Ovary (tissue), 9 donors: ENCODE data around the gene PLAU. TPM values are rescaled to one million over a fixed set of nuclear protein-coding genes. Genes with fewer than 3 reads are reported as not detected.

Experiments used
- DNase-seq, 5 donors: peaks; one replicate each; pipeline ENCODE4 v3.0.0-alpha.2; 2019 to 2020
- H3K27ac ChIP-seq, 2 donors: fragments of 200-600 bp; one replicate each; pipeline versions ENCODE4 v1.5.1 to v1.8.0; 2019 to 2022
- H3K27me3 ChIP-seq: fragments of 200-600 bp; one replicate; pipeline ENCODE4 v1.8.0; 2022
- H3K36me3 ChIP-seq: fragments of 200-600 bp; sonication (generic); one replicate; pipeline ENCODE4 v1.5.1; 2019
- H3K4me1 ChIP-seq: one replicate; pipeline ENCODE4 v1.8.1; 2013; ENCODE audit warnings: mild to moderate bottlenecking, moderate library complexity; ENCODE audit not compliant: insufficient read depth
- H3K4me3 ChIP-seq: fragments of 200-600 bp; sonication (generic); one replicate; pipeline ENCODE4 v1.5.1; 2017
- H3K9me3 ChIP-seq, 2 donors: fragments of 200-600 bp in 1 of 2; sonication (generic) in 1 of 2; one replicate each; pipeline versions ENCODE4 v1.5.1 to v1.8.1; 2013 to 2019; ENCODE audit warnings: mild to moderate bottlenecking in 1 of 2, moderate library complexity in 1 of 2
- EP300 ChIP-seq: sonication (generic); formaldehyde crosslinking; IDR thresholded peaks from one replicate; pipeline ENCODE4 v1.6.1; 2017; ENCODE audit warnings: antibody characterized with exemption
- POLR2A ChIP-seq: fragments of 450-650 bp; IDR thresholded peaks from one replicate; pipeline ENCODE4 v1.6.1; 2017; ENCODE audit warnings: antibody characterized with exemption, mild to moderate bottlenecking, moderate library complexity
- WGBS, 3 donors: extraction: QIAGEN DNeasy Blood & Tissue Kit in 1 of 3; methylation state at CpG; one replicate each; pipeline versions ENCODE4 v1.1.5 to v1.1.7; 2013 to 2017; 5-methylcytosine and 5-hydroxymethylcytosine counted together
- intact Hi-C, 4 donors: fragments of 100-400 bp; cut with DNase I; formaldehyde crosslinking; loops; one replicate each; pipeline versions ENCODE4 v1.11.0 to v1.15.1; 2022 to 2023
- polyA plus RNA-seq, 2 donors: library from polyadenylated mRNA; stranded (reverse); fragments of 200-250 nt in 1 of 2; fragments of 350-450 nt in 1 of 2; fragmentation: Illumina TruSeq in 1 of 2; extraction: RNeasy Lipid Tissue Mini Kit (QIAGEN cat#74804) in 1 of 2; gene quantifications; one replicate each; pipeline ENCODE4 v1.2.3, GENCODE V29; 2013 to 2014
- total RNA-seq, 7 donors: library from RNA; depleted of rRNA in 2 of 7; stranded (reverse); fragments of >200 nt in 2 of 7; fragmentation: NEBNext Ultra II Directional in 3 of 7; extraction: Animal tissue kit (Norgen Biotek cat#: 25700) in 3 of 7; gene quantifications; one replicate each; pipeline versions ENCODE4 v1.1.0 to v1.2.4, GENCODE V29; 2016 to 2023
- TF ChIP-seq, protein P1 (sequence below), 3 donors: fragments of 450-650 bp in 2 of 3; fragments of 200-600 bp in 1 of 3; IDR thresholded peaks; one replicate each; pipeline versions ENCODE4 v1.5.1 to v1.8.0; 2016 to 2022; ENCODE audit warnings: antibody characterized with exemption in 3 of 3, mild to moderate bottlenecking in 1 of 3
- donor health status: DM: no; HTN: no; CAD: no; lungs with moderate emphysema.
- donor health status: DM: no; HTN: no; CAD: no.
- donor health status: Bipolar disorder and iron deficiency.
- donor health status: DM: yes; HTN: yes; CAD: no.
- donor health status: DM: no; HTN: no; CAD: no.
- donor health status: DM: yes; HTN: yes; CAD: no.

PLAU gene
- total and polyA plus RNA-seq, 9 donors = 0.24 to 12.6 (median 4.6) TPM

DNA sequence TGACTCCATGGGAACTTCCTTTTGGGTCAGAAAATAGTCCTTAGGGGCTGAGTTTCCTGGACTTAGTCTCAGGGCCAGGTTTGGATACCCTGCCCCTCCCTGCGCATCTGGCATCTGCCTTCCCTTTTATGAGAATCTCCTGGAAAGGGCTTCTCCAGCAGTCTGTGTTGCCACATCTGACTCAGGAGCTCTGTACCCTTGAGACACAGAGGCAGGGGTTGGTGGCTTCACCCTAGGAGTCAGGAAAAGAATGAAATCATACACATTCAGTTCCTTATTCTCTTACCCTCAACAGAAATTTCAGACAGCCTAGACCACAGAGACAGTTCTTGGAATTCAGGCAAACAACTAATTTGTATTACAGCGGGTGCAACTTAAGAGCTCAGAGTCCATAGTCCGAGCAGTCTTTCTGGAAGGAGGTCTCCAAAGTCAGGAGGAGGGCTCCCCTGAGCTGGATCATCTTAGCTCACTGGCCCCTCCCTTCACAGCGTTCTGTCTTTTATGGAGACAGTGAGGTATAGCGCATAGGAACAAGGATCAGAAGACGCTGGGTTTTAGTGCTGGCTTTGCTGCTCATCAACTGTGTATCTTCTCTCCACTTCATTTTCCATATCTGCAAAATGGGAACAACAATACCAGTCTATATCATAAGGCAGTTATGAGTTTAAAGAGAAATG is 3.0 kb upstream of the PLAU start:
- DNase-seq = no peak
- no peak overlapping the region for H3K27ac ChIP-seq
- no peak overlapping the region for H3K4me3 ChIP-seq
- H3K9me3 ChIP-seq = no peaks in the 10 kb centered on the region
- no peak for TF ChIP-seq POLR2A
- TF ChIP-seq EP300 = no peak
- TF ChIP-seq, protein P1, sequence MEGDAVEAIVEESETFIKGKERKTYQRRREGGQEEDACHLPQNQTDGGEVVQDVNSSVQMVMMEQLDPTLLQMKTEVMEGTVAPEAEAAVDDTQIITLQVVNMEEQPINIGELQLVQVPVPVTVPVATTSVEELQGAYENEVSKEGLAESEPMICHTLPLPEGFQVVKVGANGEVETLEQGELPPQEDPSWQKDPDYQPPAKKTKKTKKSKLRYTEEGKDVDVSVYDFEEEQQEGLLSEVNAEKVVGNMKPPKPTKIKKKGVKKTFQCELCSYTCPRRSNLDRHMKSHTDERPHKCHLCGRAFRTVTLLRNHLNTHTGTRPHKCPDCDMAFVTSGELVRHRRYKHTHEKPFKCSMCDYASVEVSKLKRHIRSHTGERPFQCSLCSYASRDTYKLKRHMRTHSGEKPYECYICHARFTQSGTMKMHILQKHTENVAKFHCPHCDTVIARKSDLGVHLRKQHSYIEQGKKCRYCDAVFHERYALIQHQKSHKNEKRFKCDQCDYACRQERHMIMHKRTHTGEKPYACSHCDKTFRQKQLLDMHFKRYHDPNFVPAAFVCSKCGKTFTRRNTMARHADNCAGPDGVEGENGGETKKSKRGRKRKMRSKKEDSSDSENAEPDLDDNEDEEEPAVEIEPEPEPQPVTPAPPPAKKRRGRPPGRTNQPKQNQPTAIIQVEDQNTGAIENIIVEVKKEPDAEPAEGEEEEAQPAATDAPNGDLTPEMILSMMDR (IDR thresholded peaks at IDR 0.05) = no peak
- no peaks in the 10 kb centered on the region for H3K27me3 ChIP-seq
- H3K4me1 ChIP-seq = peaks cover 10% of the 10 kb centered on the region
- intact Hi-C loops = no loop called here
- H3K36me3 ChIP-seq = no peaks in the 10 kb centered on the region
- WGBS, 3 donors = 83 to 86% (median 84%) methylated on average over 6 of the region's 6 CpGs

DNA sequence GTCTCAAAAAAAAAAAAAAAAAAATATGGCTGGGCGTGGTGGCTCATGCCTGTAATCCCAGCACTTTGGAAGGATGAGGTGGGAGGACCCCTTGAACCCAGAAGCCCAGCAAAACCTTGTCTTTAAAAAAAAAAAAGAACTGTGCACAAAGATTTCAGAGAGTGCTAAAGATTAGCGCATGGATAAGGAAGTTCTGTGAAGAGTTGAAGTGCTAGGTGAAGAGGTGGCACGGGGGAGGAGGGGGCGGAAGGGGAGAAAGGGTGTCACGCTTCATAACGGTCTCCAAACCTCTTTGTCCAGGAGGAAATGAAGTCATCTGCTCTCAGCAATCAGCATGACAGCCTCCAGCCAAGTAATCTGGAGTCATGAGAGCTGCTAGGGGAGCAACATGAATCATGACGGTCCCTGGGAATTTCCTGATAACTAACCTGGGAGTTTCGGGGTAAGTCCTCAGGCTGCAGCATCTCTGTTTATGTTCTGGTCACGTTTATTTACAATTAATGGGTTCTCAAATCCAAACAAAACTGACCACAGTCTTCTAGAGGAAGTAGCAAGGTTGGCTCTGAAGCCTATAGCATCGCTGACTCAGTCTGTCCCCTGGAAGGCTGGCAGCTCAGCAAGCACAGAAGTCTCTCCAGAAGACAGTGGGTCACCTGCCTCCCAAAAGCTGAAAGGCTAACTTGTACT is 1.9 kb upstream of the PLAU start:
- Histone ChIP-seq H3K27ac (no peak overlapping the region), H3K4me3 (no peak overlapping the region), H3K4me1 (peaks cover 10% of the 10 kb centered on the region), H3K27me3 (no peaks in the 10 kb centered on the region), H3K9me3 (no peaks in the 10 kb centered on the region), H3K36me3 (no peaks in the 10 kb centered on the region)
- DNase-seq = no peak
- intact Hi-C loops = no loop called here
- TF ChIP-seq, protein P1 (IDR thresholded peaks at IDR 0.05) = no peak
- TF ChIP-seq POLR2A = no peak
- no peak for TF ChIP-seq EP300
- 63 to 67% (median 66%) methylated on average over 10 of the region's 10 CpGs for WGBS, 3 donors

DNA sequence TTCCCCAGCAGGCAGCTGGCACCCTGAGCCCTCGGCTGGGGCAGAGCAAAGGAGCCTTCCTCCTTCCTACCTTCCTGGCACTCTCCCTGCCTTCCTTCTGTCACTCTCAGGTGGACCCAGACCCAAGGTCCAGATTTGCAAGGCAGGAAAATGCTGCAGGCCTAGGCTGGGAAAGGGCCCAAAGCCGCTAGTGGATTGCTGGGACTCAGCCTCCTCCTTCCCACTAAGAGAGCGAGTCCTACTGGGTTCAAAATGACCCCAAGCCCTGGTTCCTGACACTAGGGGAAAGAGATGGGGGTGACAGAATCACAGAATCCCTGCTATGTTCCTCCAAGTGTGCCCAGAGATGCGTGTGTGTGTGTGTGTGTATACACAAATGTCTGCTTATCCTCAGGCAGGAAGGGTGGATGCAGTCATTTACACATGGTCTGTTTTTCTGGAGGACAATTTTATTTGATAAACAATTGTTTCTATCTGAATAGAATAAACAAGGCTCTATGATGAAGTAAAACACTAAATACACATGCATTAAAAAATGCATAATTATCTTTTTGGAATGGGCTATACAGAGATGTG is 1.3 kb upstream of the PLAU start:
- 86 to 89% (median 88%) methylated on average over 4 of the region's 4 CpGs for WGBS, 3 donors
- no peak overlapping the region for H3K27ac ChIP-seq

DNA sequence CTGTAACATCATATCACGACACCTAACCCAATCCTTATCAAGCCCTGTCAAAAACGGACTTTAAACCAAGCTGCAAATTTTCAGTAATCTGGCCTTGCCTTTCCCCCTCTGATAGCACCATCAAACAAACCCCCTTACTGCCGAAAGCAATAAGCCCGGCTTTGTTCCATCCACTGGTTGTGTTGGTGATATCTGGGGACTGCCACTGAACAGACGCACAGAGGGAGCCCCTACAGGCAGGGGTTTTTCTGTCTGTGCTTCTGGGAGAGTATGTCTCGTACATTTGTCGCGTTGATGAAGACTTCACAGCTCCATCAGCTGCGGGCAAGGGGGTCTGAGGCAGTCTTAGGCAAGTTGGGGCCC is 550 bp upstream of the PLAU start:
- WGBS, 3 donors = 45 to 66% (median 60%) methylated on average over 9 of the region's 9 CpGs
- H3K9me3 ChIP-seq = no peaks in the 10 kb centered on the region
- no peak for DNase-seq
- peak overlapping the region; percentile 45 for H3K4me3 ChIP-seq
- H3K27me3 ChIP-seq = no peaks in the 10 kb centered on the region
- no peak overlapping the region for H3K27ac ChIP-seq
- no peak for TF ChIP-seq POLR2A
- no peak for TF ChIP-seq EP300
- TF ChIP-seq, protein P1 (IDR thresholded peaks at IDR 0.05) = no peak
- H3K36me3 ChIP-seq = no peaks in the 10 kb centered on the region
- peaks cover 10% of the 10 kb centered on the region for H3K4me1 ChIP-seq
- intact Hi-C loops = no loop called here

More for the DNA sequence above, 1.3 kb upstream of the PLAU start:
- H3K36me3 ChIP-seq = no peaks in the 10 kb centered on the region
- H3K4me3 ChIP-seq = no peak overlapping the region
- intact Hi-C loops = no loop called here
- no peak for DNase-seq
- TF ChIP-seq POLR2A (no peak), EP300 (no peak)
- TF ChIP-seq, protein P1 (IDR thresholded peaks at IDR 0.05) = no peak
- no peaks in the 10 kb centered on the region for H3K27me3 ChIP-seq
- peaks cover 10% of the 10 kb centered on the region for H3K4me1 ChIP-seq
- no peaks in the 10 kb centered on the region for H3K9me3 ChIP-seq
